T-cell (primary cell): ENCODE data around the gene FBXO2. TPM values are rescaled to one million over a fixed set of nuclear protein-coding genes. Genes with fewer than 3 reads are reported as not detected.

Experiments
- ATAC-seq, 4 experiments: fragments of 200-7000 bp in 3 of 4; fragments of 150-1000 bp in 1 of 4; cut with Tn5 transposase; replicated peaks in 1 of 4; 1 replicate in 3 of 4; 2 replicates in 1 of 4; pipeline ENCODE4 v1.10.0; 2021; ENCODE audit warnings: moderate library complexity in 3 of 4, mild to moderate bottlenecking in 2 of 4, moderate number of reproducible peaks in 1 of 4
- CTCF ChIA-PET, 2 donors: fragments of 300-600 bp; sonication (Branson Sonifier 250); formaldehyde crosslinking; loops; one replicate each; lab custom pipeline; 2022; ENCODE audit warnings: antibody characterized with exemption in 2 of 2; lab: Charles Lee
- POLR2A ChIA-PET, 2 donors: fragments of 300-600 bp; sonication (Branson Sonifier 250); formaldehyde crosslinking; loops; one replicate each; lab custom pipeline; 2022; ENCODE audit warnings: antibody characterized with exemption in 2 of 2; lab: Charles Lee
- DNase-seq, 35 experiments: peaks; one replicate each; pipeline versions ENCODE4 v3.0.0 to v3.0.0-alpha.2; 2013 to 2023
- H3K27ac ChIP-seq: one replicate; pipeline ENCODE4 v1.5.1; 2013; ENCODE audit warnings: low read length
- H3K27me3 ChIP-seq, 2 experiments: replicated peaks in 1 of 2; 1 replicate in 1 of 2; 2 replicates in 1 of 2; pipeline versions ENCODE4 v1.6.1 to v1.7.0; 2013; ENCODE audit warnings: low read length in 1 of 2, mixed read lengths in 1 of 2; ENCODE audit not compliant: control insufficient read depth in 2 of 2, insufficient read depth in 2 of 2; ENCODE audit errors: extremely low read depth in 1 of 2
- H3K36me3 ChIP-seq, 2 donors: 1 replicate in 1 of 2; 2 replicates in 1 of 2; pipeline versions ENCODE4 v1.6.1 to v1.7.0; 2013; ENCODE audit warnings: low read length in 1 of 2; ENCODE audit not compliant: control insufficient read depth in 2 of 2, insufficient read depth in 1 of 2; ENCODE audit errors: extremely low read depth in 1 of 2
- H3K4me1 ChIP-seq, 2 experiments: 1 replicate in 1 of 2; 2 replicates in 1 of 2; pipeline versions ENCODE4 v1.6.1 to v1.7.0; 2013; ENCODE audit warnings: low read length in 2 of 2, mixed read lengths in 1 of 2; ENCODE audit not compliant: insufficient read depth in 2 of 2, control insufficient read depth in 1 of 2; ENCODE audit errors: extremely low read depth in 1 of 2
- H3K4me3 ChIP-seq, 2 donors: 1 replicate in 1 of 2; 2 replicates in 1 of 2; pipeline versions ENCODE4 v1.5.1 to v1.7.0; 2013; ENCODE audit warnings: mild to moderate bottlenecking in 2 of 2, low read length in 1 of 2, moderate library complexity in 1 of 2; ENCODE audit not compliant: control insufficient read depth in 1 of 2; ENCODE audit errors: extremely low read depth in 1 of 2
- H3K9me3 ChIP-seq: 2 replicates; pipeline ENCODE4 v1.7.0; 2013
- H3K27ac Mint-ChIP-seq, 2 donors: one replicate each; pipeline ENCODE4 v1.8.0; 2020 to 2021; ENCODE audit warnings: mild to moderate bottlenecking in 2 of 2, mixed read lengths in 2 of 2
- H3K27me3 Mint-ChIP-seq, 2 donors: one replicate each; pipeline ENCODE4 v1.8.0; 2021 to 2022; ENCODE audit warnings: mixed read lengths in 2 of 2
- H3K36me3 Mint-ChIP-seq: one replicate; pipeline ENCODE4 v1.8.0; 2021; ENCODE audit warnings: mixed read lengths
- H3K4me1 Mint-ChIP-seq, 3 donors: one replicate each; pipeline ENCODE4 v1.8.0; 2020 to 2022; ENCODE audit warnings: mixed read lengths in 3 of 3, mild to moderate bottlenecking in 1 of 3
- H3K4me3 Mint-ChIP-seq, 3 donors: one replicate each; pipeline ENCODE4 v1.8.0; 2020 to 2022; ENCODE audit warnings: mild to moderate bottlenecking in 3 of 3, mixed read lengths in 3 of 3, moderate library complexity in 3 of 3
- H3K9me3 Mint-ChIP-seq, 3 donors: one replicate each; pipeline ENCODE4 v1.8.0; 2020 to 2022; ENCODE audit warnings: mixed read lengths in 3 of 3
- WGBS: methylation state at CpG from one replicate; pipeline ENCODE4 v1.1.5; 2013; ENCODE audit warnings: missing lambda C conversion rate; ENCODE audit not compliant: insufficient coverage; 5-methylcytosine and 5-hydroxymethylcytosine counted together
- total RNA-seq, 35 experiments: library from RNA in 6 of 35; stranded (reverse) in 6 of 35; fragments of 120-200 nt in 1 of 35; gene quantifications; one replicate each; pipeline versions ENCODE4 v1.2.1 to v1.2.4 and lab custom pipeline; 2013 to 2026

The FBXO2 gene
- total RNA-seq, 5 donors from 2014 or later (not counting 1 experiment from before 2014, with no cell fraction given): 4.7 to 8.4 (median 6.3) TPM

DNA sequence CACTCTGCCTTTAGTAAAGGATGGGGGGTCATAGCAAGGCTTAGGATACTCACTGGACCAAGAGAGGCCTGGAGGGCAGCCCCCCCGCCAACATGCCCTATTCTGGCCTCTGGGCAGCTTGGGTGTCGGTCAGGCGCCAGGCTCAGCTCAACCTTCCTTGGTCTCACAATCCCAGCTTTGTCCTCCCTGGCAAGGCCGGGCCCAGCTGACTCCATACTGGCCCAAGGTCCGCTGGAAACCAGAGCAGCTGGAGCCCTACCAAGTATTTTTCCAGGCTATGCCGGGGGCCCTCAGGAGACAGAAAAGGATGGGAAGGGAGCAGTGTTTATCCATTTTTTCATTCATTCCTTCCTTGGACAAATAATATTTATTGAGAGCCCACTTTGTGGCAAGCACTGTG lies 6.2 kb downstream of the FBXO2 start:
- no peak overlapping the region for H3K27ac ChIP-seq
- Mint-ChIP-seq H3K36me3 (no peaks in the 10 kb centered on the region), H3K4me1 (peaks cover 23 to 35% (median 29%) of the 10 kb centered on the region in 3 donors), H3K27ac (no peak overlapping the region), H3K4me3 (peak overlapping the region in 1 of 3 donors; percentile 42), H3K27me3 (no peaks in the 10 kb centered on the region), H3K9me3 (no peaks in the 10 kb centered on the region)
- H3K4me3 ChIP-seq: no peak overlapping the region
- POLR2A ChIA-PET: no interaction called here
- DNase-seq: no peak
- no peak for ATAC-seq
- no peaks in the 10 kb centered on the region for H3K9me3 ChIP-seq
- CTCF ChIA-PET: interaction anchor here in 1 of 2 donors (0.9 to 1.7 kb wide), 2 partner anchors 71 to 406 kb away, joined by 4 to 7 read pairs; no protein-coding TSS in a partner anchor
- H3K27me3 ChIP-seq: peaks cover 0 to 9% of the 10 kb centered on the region in 2 experiments
- WGBS: 100% methylated on average over 1 of the region's 6 CpGs
- H3K36me3 ChIP-seq: no peaks in the 10 kb centered on the region
- H3K4me1 ChIP-seq: peaks cover 2 to 34% of the 10 kb centered on the region in 2 experiments

DNA sequence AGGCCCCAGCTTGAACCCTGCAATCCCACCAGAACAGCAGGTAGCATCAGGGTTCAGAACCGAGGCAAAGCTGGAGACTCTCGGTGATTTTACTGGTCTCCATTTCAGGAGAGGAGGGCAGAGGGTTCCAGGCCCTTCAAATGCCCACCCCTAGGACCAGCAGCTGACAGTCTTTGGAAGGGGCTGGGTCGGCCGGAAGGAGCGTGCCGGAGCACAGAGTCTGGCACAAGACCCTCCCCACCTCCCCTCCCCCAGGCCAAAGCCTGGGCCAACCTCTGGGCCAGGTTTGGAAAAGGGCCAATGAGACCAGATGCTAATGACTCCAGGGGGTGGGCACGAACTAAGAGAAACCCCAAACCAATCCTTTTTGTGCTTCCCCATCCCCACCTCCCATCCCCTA lies 6.9 kb downstream of the FBXO2 start:
- 100% methylated on average over 1 of the region's 7 CpGs for WGBS
- DNase-seq: no peak
- ChIA-PET POLR2A (no interaction called here), CTCF (no interaction called here)
- Histone ChIP-seq H3K36me3 (no peaks in the 10 kb centered on the region), H3K27ac (no peak overlapping the region), H3K4me1 (peaks cover 2 to 34% of the 10 kb centered on the region in 2 experiments), H3K4me3 (no peak overlapping the region), H3K27me3 (peaks cover 0 to 11% of the 10 kb centered on the region in 2 experiments), H3K9me3 (no peaks in the 10 kb centered on the region)
- no peak for ATAC-seq
- H3K27ac Mint-ChIP-seq: no peak overlapping the region
- no peaks in the 10 kb centered on the region for H3K9me3 Mint-ChIP-seq
- H3K36me3 Mint-ChIP-seq: no peaks in the 10 kb centered on the region
- H3K27me3 Mint-ChIP-seq: no peaks in the 10 kb centered on the region
- H3K4me3 Mint-ChIP-seq: no peak overlapping the region
- H3K4me1 Mint-ChIP-seq: peaks cover 23 to 31% (median 27%) of the 10 kb centered on the region in 3 donors

DNA sequence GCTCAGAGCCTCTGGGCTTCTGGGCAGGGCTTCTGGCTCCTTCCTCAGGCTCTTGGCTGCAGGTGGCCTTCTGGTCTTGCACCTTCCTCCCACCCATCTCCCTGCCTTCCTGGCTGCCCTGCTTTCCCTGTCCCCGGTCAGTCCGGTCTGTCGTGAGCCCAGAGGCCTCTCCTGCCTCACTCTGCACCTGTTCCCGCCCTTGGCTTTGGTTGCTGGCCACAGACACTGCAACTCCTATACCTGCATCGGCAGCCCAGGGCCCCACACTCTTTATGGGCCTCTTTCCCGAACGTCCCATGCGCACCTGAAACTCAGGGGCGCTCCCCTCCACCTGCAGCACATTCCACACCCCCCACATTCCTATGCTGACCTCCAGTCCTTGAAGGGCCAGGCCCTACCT lies 7.9 kb downstream of the FBXO2 start:
- Mint-ChIP-seq H3K27ac (no peak overlapping the region), H3K27me3 (no peaks in the 10 kb centered on the region)
- POLR2A ChIA-PET: no interaction called here

DNA sequence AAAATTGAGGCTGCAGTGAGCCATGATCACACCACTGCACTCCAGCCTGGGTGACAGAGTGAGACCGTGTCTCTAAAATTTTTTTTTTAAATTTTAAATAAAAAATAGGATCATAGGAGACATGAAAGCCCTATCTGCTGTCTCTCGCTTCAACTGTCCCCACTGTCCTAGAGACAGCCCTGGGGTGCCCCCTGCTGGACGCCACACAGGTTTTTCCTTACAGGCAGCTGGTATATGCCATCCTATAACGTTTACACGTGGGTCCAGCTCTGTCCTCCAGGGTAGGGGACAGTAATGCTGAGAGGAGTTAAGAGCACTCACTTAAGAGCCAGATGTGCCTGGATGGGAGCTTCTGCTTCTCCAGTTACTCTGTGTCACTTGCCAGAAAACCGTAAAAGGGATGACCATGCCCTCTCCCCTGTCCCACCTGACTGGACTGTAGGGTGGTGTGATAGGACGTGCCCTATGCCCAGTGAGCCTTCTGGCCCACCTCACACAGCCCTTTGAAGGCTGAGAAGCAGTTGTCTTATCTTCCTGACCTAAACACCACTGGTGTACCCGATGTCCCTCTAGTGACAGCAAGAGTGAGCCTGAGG lies 8.5 kb downstream of the FBXO2 start:
- DNase-seq (peak; percentile 54 to 85 (median 74)), ATAC-seq (peak; percentile 43 to 59 (median 52))
- Histone ChIP-seq H3K4me1 (peaks cover 2 to 22% of the 10 kb centered on the region in 2 experiments), H3K27ac (no peak overlapping the region), H3K36me3 (no peaks in the 10 kb centered on the region), H3K9me3 (no peaks in the 10 kb centered on the region), H3K4me3 (no peak overlapping the region), H3K27me3 (peaks cover 0 to 22% of the 10 kb centered on the region in 2 experiments)
- no peaks in the 10 kb centered on the region for H3K9me3 Mint-ChIP-seq
- 82% methylated on average over 1 of the region's 8 CpGs for WGBS
- POLR2A ChIA-PET: interaction anchor here in 1 of 2 donors (0.5 to 0.6 kb wide), 2 partner anchors 25 to 446 kb away, joined by 3 read pairs; no protein-coding TSS in a partner anchor
- peaks cover 11 to 20% (median 15%) of the 10 kb centered on the region in 3 donors for H3K4me1 Mint-ChIP-seq
- no peaks in the 10 kb centered on the region for H3K36me3 Mint-ChIP-seq
- no peak overlapping the region for H3K27ac Mint-ChIP-seq
- no peaks in the 10 kb centered on the region for H3K27me3 Mint-ChIP-seq
- H3K4me3 Mint-ChIP-seq: no peak overlapping the region
- CTCF ChIA-PET: interaction anchor here (0.5 to 3.4 kb wide), 9 partner anchors 9 to 1216 kb away, joined by 3 to 33 read pairs (median 4); partner anchors contain the start of genes FBXO44 (in 1 of the 2) and FBXO6 (in 1 of the 2)

More for the DNA sequence above, 7.9 kb downstream of the FBXO2 start:
- no peak for DNase-seq
- Histone ChIP-seq H3K4me1 (peaks cover 2 to 27% of the 10 kb centered on the region in 2 experiments), H3K4me3 (no peak overlapping the region), H3K27me3 (peaks cover 0 to 19% of the 10 kb centered on the region in 2 experiments), H3K27ac (no peak overlapping the region), H3K36me3 (no peaks in the 10 kb centered on the region), H3K9me3 (no peaks in the 10 kb centered on the region)
- Mint-ChIP-seq H3K4me3 (no peak overlapping the region), H3K9me3 (no peaks in the 10 kb centered on the region), H3K36me3 (no peaks in the 10 kb centered on the region), H3K4me1 (peaks cover 16 to 25% (median 21%) of the 10 kb centered on the region in 3 donors)
- CTCF ChIA-PET: interaction anchor here (0.9 to 3.4 kb wide), 6 partner anchors 18 to 609 kb away, joined by 3 to 33 read pairs (median 8); partner anchors contain the start of gene FBXO6 (in 1 of the 2)
- no peak for ATAC-seq
- WGBS: 92% methylated on average over 8 of the region's 9 CpGs

DNA sequence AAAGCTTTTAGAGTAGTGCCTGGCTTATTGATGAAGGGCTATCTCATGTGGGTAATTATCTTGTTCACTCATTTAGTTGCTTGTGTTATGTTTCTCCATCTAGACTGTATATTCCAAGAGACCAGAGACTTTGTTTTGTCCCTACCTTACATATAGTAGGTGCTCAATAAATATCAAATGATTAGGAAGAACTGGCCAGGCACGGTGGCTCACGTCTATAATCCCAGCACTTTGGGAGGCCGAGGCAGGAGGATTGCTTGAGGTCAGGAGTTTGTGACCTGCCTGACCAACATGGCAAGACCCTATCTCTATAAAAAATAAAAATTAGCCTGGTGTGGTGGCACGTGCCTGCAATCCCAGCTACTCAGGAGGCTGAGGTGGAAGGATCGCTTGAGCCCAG lies 9.0 kb downstream of the FBXO2 start:
- DNase-seq (no peak), ATAC-seq (no peak)
- H3K9me3 ChIP-seq: no peaks in the 10 kb centered on the region
- Mint-ChIP-seq H3K27ac (no peak overlapping the region), H3K9me3 (no peaks in the 10 kb centered on the region), H3K36me3 (no peaks in the 10 kb centered on the region), H3K4me3 (no peak overlapping the region), H3K27me3 (no peaks in the 10 kb centered on the region), H3K4me1 (peaks cover 8 to 16% (median 12%) of the 10 kb centered on the region in 3 donors)
- H3K27me3 ChIP-seq: peaks cover 0 to 24% of the 10 kb centered on the region in 2 experiments
- no peak overlapping the region for H3K27ac ChIP-seq
- H3K4me3 ChIP-seq: no peak overlapping the region
- ChIA-PET CTCF (interaction anchor here (0.5 to 3.4 kb wide), 8 partner anchors 10 to 1216 kb away, joined by 3 to 33 read pairs (median 4); partner anchors contain the start of gene FBXO44 (in 1 of the 2)), POLR2A (interaction anchor here in 1 of 2 donors (0.5 to 0.6 kb wide), 2 partner anchors 24 to 447 kb away, joined by 3 read pairs; no protein-coding TSS in a partner anchor)
- WGBS: 90% methylated on average over 4 of the region's 5 CpGs
- peaks cover 2 to 18% of the 10 kb centered on the region in 2 experiments for H3K4me1 ChIP-seq
- H3K36me3 ChIP-seq: no peaks in the 10 kb centered on the region

DNA sequence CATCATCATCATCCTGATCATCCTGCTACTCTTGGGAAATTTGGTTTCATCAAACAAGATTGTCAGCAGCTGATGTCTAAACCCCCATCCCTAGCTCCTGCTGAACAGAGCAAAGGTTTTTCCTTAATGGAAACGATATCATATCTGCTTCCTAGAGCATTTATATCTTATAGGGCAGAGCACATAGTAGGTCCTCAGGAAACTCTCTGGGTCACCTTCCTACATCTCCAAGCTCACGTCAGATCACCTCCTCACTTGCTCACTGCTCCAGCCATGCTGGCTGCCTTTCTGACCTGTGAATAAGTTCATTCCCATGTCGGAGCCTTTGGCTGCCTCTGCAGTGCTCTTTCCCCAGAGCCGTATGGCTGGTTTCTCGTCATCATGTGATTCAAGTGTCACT lies 10.4 kb downstream of the FBXO2 start:
- Histone ChIP-seq H3K4me3 (no peak overlapping the region), H3K4me1 (peaks cover 0 to 3% of the 10 kb centered on the region in 2 experiments), H3K9me3 (no peaks in the 10 kb centered on the region), H3K27ac (no peak overlapping the region), H3K27me3 (peaks cover 0 to 16% of the 10 kb centered on the region in 2 experiments), H3K36me3 (no peaks in the 10 kb centered on the region)
- H3K9me3 Mint-ChIP-seq: no peaks in the 10 kb centered on the region
- ChIA-PET POLR2A (interaction anchor here in 1 of 2 donors (0.6 kb wide), 1 partner anchor 1071 kb away, joined by 5 read pairs; no protein-coding TSS in a partner anchor), CTCF (interaction anchor here (0.5 to 4.3 kb wide), 14 partner anchors 21 to 611 kb away, joined by 3 to 33 read pairs (median 6); no protein-coding TSS in a partner anchor)
- H3K4me3 Mint-ChIP-seq: no peak overlapping the region
- no peak overlapping the region for H3K27ac Mint-ChIP-seq
- WGBS: 65% methylated on average over 4 of the region's 5 CpGs
- H3K27me3 Mint-ChIP-seq: peaks cover 0 to 4% of the 10 kb centered on the region in 2 donors
- DNase-seq (no peak), ATAC-seq (no peak)
- H3K4me1 Mint-ChIP-seq: peaks cover 0 to 5% (median 2%) of the 10 kb centered on the region in 3 donors
- H3K36me3 Mint-ChIP-seq: no peaks in the 10 kb centered on the region
